Activated naive CD8-positive, alpha-beta T cell treated with anti-CD3 and anti-CD28 coated beads, Interleukin-2, amount 50 U/mL, for 16 hours (primary cell): ENCODE measurements around the gene PRLR.
"Not testable (repeated sequence)": the region's sequence is repeated elsewhere in the genome, so short reads cannot be mapped to it uniquely, and the experiment has no call there.

Experiments used
- DNase-seq: peaks from one replicate; pipeline ENCODE4 v3.0.0-alpha.2; 2020; ENCODE audit warnings: low read depth, low spot score

PRLR gene

DNA sequence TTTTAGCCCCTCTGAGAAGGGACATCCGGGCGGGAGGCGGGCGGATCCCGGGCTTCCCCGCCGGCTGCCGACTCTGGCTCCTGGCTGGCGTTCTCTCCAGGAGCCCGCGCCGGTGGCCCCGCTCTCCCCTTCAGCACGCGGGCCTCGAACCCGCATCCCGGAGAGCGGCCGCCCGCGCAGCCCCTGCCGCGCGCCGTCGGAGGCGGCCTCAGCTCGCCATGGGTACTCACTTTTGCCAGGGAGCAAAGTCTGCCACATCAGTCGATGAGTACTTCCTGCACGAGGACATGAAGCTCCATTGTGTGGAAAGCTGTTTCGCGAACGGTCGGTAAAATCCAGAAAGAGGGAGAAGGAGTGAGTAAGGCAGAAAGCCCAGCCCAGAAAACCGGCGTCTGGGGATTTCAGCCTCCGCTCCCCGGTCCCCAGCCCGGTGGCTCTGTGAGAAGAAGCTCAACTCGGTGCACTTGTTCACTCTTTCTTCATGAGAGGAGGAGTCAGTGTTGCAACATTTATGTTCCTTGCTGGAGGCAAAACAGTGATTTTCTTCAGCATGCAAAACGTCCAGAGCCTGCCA, at the start of gene PRLR:
TSS of gene PRLR (minus strand) at position 450 of the 574 bp plus-strand sequence. CDS start 140,867 bp downstream, outside the sequence.
- no peak for DNase-seq

GRCh38 chr5:35274839-35275509, 44.7 kb upstream of the PRLR start:
- DNase-seq, result no peak

DNA sequence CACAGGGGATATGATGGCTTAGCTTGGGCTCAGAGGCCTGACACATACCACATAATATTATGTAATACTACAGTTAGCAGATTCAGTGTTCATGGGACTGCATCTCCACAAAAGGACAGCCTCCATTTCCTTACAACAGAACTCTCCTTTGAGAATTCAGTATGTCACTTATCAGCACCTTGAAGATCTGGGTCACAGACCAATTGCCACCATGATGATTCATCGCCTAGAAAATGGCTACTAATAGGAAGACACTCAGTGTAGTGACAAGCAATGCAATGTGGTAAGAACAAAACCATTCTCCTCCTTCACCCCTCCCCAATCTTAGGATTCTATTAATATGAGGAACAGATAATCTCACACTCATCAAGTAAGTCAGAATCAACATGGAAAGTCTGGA, 38.7 kb upstream of the PRLR start:
- DNase-seq, result no peak

- no peak for DNase-seq
These were observed 36.0 kb upstream of the PRLR start for GRCh38 chr5:35266276-35266675.

DNA sequence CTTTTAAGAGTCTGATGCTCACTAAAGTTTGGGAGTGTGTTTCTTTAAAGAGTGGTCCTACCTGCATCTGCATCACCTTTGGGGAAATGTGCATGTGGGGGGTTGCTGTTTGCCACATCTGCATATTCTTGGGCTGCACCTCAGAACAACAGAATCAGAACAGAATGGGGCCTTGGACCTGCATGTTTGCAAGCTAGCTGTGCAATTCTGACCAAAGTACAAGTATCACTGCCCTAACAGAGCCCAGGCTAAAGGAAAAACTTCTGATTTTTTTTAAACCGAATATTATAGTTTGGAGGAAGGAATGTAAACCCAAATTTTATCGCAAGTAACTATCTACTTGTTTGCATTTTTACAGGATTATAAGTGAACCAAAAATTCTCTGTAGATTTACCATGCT, 34.2 kb upstream of the PRLR start:
- DNase-seq, result no peak

GRCh38 chr5:35263266-35263877, 33.1 kb upstream of the PRLR start:
- DNase-seq, result no peak

DNA sequence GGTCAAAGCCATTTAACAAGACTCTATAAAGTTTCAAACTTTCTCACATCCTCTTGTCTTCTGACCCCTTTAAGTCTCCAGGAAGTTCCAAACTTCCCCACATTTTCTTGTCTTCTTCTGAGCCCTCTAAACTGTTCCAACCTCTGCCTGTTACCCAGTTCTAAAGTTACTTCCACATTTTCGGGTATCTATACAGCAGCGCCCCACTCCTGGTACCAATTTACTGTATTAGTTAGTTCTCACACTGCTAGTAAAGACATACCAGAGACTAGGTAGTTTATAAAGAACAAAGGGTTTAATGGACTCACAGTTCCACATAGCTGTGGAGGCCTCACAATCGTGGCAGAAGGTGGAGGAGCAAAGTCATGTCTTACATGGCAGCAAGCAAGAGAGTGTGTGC, 23.3 kb upstream of the PRLR start:
- DNase-seq, result no peak

- no peak for DNase-seq
These were observed 22.7 kb upstream of the PRLR start for GRCh38 chr5:35252963-35253362.

DNA sequence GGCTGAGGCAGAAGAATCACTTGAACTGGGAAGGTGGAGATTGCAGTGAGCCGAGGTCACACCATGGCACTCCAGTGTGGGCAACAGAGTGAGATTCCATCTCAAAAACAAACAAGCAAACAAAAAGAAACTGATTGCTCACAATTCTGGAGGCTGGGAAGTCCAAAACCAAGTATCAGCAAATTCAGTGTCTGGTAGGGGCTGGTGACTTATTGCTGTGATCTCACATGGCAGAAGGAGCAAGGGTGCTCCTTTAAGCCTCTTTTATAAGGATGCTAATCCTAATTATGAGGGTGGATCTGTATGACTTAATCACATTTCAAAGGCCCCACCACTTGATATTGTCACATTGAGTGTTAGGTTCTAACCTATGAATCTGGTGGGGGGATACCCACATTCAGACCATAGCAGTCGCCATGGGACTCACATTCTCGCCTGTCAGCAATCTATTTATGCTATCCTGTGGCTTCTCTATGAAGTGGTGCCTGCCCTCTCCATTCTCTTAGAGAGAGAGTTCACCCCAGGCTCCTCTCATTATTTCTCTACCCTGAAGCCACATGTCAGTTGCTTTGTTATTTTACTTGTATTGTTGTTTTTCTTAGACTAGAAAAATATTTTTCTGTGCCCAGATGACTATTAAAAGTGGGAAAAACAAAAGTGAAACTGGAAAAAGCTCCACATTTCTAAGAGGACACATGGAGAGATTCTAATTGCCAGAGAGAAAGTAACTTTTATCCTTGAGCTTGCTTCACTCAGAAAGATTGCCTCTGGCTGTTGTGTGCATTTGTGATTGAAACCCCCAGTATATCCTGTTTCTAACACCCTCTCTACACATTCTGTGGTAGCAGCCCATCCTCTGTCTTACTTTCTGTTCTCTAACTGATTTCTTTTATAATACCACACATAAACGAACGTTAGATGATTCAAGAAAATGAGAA, 18.8 kb upstream of the PRLR start:
- no peak for DNase-seq

- no peak for DNase-seq
These were observed 17.4 kb upstream of the PRLR start for GRCh38 chr5:35247648-35248034.

- DNase-seq, result no peak
These were observed 16.8 kb upstream of the PRLR start for GRCh38 chr5:35246900-35247647.

- DNase-seq, result no peak
These were observed 16.1 kb upstream of the PRLR start for GRCh38 chr5:35246411-35246810.

DNA sequence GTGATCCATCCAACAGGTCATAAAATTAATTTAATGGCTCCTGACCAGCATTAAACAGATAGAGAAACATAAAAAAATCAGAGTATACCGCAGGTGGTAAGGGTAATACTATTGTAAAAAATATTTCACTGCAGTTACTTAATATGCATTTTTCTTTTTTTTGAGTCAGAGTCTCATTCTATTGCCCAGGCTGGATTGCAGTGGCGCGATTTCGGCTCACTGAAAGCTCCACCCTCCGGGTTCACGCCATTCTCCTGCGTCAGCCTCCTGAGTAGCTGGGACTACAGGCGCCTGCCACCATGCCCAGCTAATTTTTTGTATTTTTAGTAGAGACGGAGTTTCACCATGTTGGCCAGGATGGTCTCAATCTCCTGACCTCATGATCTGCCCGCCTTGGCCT, 15.1 kb upstream of the PRLR start:
- not testable (repeated sequence) for DNase-seq

DNA sequence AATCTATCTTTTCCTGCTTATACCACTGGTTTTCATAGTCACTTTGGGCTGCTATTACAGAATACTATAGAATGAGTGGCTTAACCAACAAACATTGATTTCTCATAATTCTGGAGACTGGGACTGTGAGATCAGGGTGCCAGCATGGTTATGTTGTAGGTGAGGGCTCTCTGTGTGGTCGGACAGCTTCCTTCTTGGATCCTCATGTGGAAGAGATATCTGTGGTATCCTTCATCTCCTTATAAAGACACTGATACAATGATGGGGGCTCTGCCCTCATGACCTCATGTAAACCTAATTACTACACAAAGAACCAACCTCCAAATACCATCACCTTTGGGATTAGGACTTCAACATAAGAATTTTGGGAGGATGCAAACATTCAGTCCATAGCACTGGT, 13.9 kb upstream of the PRLR start:
- no peak for DNase-seq

GRCh38 chr5:35242702-35243258, 12.5 kb upstream of the PRLR start:
- DNase-seq, result no peak

GRCh38 chr5:35240892-35241291, 10.6 kb upstream of the PRLR start:
- no peak for DNase-seq

DNA sequence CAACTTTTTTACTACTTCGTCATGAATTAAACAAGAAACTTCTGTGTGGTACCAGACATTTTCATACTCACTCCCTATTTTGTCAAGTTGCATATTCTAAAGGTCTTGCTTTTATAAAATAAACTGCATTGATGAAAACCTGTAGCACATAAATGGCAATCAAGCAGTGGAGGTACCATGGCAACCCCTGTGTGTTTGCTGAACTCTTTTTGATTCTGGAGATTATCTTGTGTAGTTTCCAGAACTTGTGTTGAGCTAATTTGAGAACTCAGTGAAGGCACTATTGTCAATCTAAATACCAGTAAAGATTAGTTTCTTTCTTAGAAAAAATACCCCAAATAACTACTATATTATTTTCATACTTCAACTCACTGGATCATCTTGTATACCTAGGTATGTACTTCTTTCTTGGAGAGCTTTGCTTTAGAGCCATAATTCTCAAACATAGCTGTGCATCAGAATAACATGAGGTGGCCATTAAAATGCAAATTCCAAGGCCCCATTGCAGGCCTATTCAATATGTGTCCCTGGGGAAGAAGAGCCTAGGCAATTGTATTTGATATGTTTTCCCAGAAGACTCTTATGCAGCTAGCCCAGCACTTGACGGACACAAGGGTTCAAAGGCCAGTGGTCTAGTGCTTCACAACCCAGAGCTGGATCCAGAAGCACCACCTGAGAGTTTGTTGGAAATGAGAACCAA, 9.8 kb upstream of the PRLR start:
- DNase-seq, result no peak

GRCh38 chr5:35239476-35239875, 9.2 kb upstream of the PRLR start:
- DNase-seq, result no peak

- no peak for DNase-seq
These were observed 7.5 kb upstream of the PRLR start for GRCh38 chr5:35237580-35238376.

GRCh38 chr5:35236770-35237169, 6.5 kb upstream of the PRLR start:
- no peak for DNase-seq
